ENCODE measurements around the gene EMP3.
"Not testable (repeated sequence)": the region's sequence is repeated elsewhere in the genome, so short reads cannot be mapped to it uniquely, and the experiment has no call there.

Gene EMP3

GRCh38 chr19:48348737-48349136, 23.4 kb downstream of the EMP3 start:
- DNase-seq = no peak

- DNase-seq = no peak
These were observed 25.5 kb downstream of the EMP3 start for GRCh38 chr19:48350856-48351255.

- DNase-seq = no peak
These were observed 26.0 kb downstream of the EMP3 start for GRCh38 chr19:48351341-48351752.

GRCh38 chr19:48353677-48354076, 28.3 kb downstream of the EMP3 start:
- no peak for DNase-seq

- DNase-seq = no peak
These were observed 29.1 kb downstream of the EMP3 start for GRCh38 chr19:48354332-48354992.

- DNase-seq = no peak
These were observed 30.1 kb downstream of the EMP3 start for GRCh38 chr19:48355365-48355954.

GRCh38 chr19:48359123-48359522, 33.8 kb downstream of the EMP3 start:
- no peak for DNase-seq

- DNase-seq = no peak
These were observed 36.6 kb downstream of the EMP3 start for GRCh38 chr19:48361912-48362311.

- DNase-seq = peak; percentile 95
These were observed 37.6 kb downstream of the EMP3 start for GRCh38 chr19:48362716-48363499.

GRCh38 chr19:48363500-48363809, 38.1 kb downstream of the EMP3 start:
- no peak for DNase-seq

GRCh38 chr19:48363810-48364597, 38.7 kb downstream of the EMP3 start, which contains the start of the genes SYNGR4 and TMEM143:
Gene SYNGR4, plus strand, starts transcription at chr19:48364367. Its CDS starts 1,476 bp downstream, at chr19:48365843.
Gene TMEM143, minus strand, starts transcription at chr19:48363940. Its CDS starts 20 bp downstream, at chr19:48363920.
- DNase-seq = peak; percentile 97

- DNase-seq = no peak
These were observed 39.4 kb downstream of the EMP3 start for GRCh38 chr19:48364598-48365348.

GRCh38 chr19:48365602-48366001, 40.2 kb downstream of the EMP3 start:
- no peak for DNase-seq

- DNase-seq = no peak
These were observed 42.5 kb downstream of the EMP3 start for GRCh38 chr19:48367855-48368254.

GRCh38 chr19:48368936-48369335, 43.6 kb downstream of the EMP3 start:
- no peak for DNase-seq

- DNase-seq = no peak
These were observed 45.6 kb downstream of the EMP3 start for GRCh38 chr19:48370955-48371354.

- DNase-seq = no peak
These were observed 46.0 kb downstream of the EMP3 start for GRCh38 chr19:48371367-48371766.

GRCh38 chr19:48371771-48372170, 46.4 kb downstream of the EMP3 start:
- DNase-seq = not testable (repeated sequence)

- DNase-seq = peak; percentile 95
These were observed 47.6 kb downstream of the EMP3 start for GRCh38 chr19:48372904-48373303.

GRCh38 chr19:48373567-48373966, 48.2 kb downstream of the EMP3 start:
- DNase-seq = no peak

GRCh38 chr19:48378194-48378570, 52.8 kb downstream of the EMP3 start:
- DNase-seq = no peak

GRCh38 chr19:48379058-48379457, 53.7 kb downstream of the EMP3 start:
- DNase-seq = no peak
